GM06990 (cell line): Measurements from ENCODE around the gene RPL22.

Experiments
- DNase-seq: peaks from one replicate; pipeline ENCODE4 v3.0.0-alpha.2; 2011; ENCODE audit not compliant: insufficient read length; ENCODE audit errors: extremely low read depth
- H3K27me3 ChIP-seq: replicated peaks from 2 replicates; pipeline ENCODE4 v1.6.0; 2011; ENCODE audit warnings: low read length; ENCODE audit not compliant: control insufficient read depth, insufficient read depth
- H3K36me3 ChIP-seq: 2 replicates; pipeline ENCODE4 v1.5.1; 2011; ENCODE audit warnings: low read length; ENCODE audit not compliant: control insufficient read depth, insufficient read depth
- H3K4me3 ChIP-seq: replicated peaks from 2 replicates; pipeline ENCODE4 v1.5.1; 2011; ENCODE audit warnings: low read depth, mild to moderate bottlenecking, control low read depth, low read length
- TF ChIP-seq, protein P1 (sequence below): IDR thresholded peaks from 2 replicates; pipeline ENCODE4 v1.5.1; 2011; ENCODE audit warnings: low read length, control low read depth, mild to moderate bottlenecking, inconsistent platforms; ENCODE audit not compliant: insufficient read depth, poor library complexity, severe bottlenecking

RPL22 gene

DNA sequence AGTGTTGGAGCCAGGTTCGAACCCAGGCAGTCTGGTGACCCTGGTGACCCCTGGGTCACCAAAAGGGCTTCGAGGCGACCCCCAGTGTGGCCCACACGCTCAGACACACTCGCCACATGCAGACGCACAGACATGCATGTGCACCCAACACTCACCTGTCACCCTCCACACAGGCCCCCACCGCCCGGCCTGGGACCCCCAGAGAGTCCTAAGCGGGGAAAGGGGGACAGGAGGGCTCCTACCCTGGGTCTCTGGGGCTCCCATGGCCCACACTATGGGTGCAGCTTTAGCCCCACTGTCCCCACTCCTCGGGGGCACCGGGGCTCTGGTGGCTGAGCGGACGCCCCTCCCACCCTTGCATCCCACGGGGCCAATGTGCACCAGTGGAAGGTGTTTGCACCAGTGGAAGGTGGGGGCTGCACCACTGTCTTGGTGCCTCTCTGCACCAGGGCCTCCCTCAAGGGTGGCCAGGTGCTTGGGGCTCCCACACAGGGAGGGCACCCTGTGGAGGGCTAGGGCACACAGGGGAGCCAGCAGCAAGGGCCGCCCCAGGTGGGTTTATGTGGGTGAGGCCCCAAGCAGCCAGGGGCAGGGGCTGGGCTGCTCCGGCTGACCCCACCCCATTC lies 29.2 kb downstream of the RPL22 start:
- no peak for DNase-seq
- H3K36me3 ChIP-seq: no peaks in the 10 kb centered on the region
- no peak overlapping the region for H3K4me3 ChIP-seq
- TF ChIP-seq, protein P1, sequence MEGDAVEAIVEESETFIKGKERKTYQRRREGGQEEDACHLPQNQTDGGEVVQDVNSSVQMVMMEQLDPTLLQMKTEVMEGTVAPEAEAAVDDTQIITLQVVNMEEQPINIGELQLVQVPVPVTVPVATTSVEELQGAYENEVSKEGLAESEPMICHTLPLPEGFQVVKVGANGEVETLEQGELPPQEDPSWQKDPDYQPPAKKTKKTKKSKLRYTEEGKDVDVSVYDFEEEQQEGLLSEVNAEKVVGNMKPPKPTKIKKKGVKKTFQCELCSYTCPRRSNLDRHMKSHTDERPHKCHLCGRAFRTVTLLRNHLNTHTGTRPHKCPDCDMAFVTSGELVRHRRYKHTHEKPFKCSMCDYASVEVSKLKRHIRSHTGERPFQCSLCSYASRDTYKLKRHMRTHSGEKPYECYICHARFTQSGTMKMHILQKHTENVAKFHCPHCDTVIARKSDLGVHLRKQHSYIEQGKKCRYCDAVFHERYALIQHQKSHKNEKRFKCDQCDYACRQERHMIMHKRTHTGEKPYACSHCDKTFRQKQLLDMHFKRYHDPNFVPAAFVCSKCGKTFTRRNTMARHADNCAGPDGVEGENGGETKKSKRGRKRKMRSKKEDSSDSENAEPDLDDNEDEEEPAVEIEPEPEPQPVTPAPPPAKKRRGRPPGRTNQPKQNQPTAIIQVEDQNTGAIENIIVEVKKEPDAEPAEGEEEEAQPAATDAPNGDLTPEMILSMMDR: no peak
- no peaks in the 10 kb centered on the region; the same call in 1 of the 2 replicates for H3K27me3 ChIP-seq

DNA sequence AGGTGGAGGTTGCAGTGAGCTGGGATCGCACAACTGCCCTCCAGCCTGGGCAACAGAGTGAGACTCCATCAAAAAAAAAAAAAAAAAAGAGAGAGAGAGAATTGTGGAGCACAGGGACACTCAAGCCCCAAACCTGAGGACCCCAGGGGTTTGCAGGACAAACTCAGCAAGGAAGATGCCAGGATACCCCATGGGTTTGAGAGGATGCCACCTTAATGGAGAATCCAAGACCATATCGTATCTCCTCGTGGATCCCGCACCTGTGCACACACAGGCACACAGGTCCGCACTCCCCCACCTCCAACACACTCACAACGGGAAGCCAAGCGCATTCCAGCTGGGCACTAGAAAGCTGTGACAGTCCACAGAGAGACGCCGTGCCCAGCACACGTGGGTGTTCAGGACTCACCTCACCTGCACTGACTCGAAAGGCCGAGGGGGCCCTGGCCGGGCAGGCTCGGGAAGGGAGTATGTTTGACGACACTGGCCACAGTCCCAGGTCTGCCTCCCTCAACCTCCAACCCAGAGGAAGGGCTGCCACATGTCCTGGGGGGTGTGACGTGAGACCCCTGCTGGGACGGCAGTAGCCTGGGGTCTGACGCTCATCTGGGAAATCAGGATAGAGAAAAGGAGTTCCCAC lies 30.3 kb downstream of the RPL22 start:
- H3K27me3 ChIP-seq: no peaks in the 10 kb centered on the region; the same call in 1 of the 2 replicates
- no peaks in the 10 kb centered on the region for H3K36me3 ChIP-seq
- H3K4me3 ChIP-seq: no peak overlapping the region
- TF ChIP-seq, protein P1: no peak
- no peak for DNase-seq

DNA sequence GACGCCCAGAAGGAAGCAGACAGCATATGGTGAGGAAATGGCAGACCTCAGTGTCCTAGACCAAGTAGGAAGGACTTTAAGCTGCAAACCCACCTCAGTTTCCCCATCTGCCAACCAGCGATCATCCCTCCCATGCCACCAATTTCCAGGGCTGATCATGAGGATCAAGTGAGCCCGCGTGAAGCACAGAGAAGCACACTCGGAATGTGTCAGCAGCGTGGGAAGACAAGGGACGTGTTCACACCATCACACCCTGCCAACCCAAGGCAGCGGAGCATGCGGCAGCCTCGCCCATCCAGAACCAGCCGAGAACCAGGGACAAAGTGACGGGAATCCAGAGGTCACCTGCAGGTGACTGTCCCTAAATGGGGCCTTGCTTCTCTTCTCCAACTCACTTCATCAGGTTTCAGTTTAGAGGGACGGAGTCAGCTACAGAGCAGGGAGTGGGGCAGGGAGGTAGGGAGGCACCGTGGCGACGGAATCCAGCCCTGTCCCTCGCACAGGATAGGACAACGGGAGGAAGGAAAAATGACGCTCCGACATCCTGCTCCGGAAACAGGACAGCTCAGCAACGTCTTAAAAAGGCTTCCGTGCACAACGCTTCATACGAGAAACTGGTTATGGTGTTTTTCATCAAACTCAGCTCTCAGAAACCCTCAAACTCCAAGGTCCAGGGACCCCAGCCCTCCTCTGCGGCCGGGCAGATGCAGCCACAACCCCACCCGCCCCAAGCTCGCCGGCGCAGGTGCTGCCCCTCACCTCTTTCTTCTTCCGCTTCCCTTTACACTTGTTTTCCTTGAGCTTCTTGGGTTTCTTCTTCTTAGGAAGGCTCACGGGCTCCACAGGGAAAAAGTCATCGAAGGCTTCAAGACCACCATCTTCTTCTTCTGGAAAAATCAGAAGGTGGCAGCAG lies 31.7 kb downstream of the RPL22 start:
- TF ChIP-seq, protein P1: no peak
- no peaks in the 10 kb centered on the region for H3K36me3 ChIP-seq
- no peak for DNase-seq
- H3K27me3 ChIP-seq: peaks cover 3% of the 10 kb centered on the region
- no peak overlapping the region for H3K4me3 ChIP-seq

DNA sequence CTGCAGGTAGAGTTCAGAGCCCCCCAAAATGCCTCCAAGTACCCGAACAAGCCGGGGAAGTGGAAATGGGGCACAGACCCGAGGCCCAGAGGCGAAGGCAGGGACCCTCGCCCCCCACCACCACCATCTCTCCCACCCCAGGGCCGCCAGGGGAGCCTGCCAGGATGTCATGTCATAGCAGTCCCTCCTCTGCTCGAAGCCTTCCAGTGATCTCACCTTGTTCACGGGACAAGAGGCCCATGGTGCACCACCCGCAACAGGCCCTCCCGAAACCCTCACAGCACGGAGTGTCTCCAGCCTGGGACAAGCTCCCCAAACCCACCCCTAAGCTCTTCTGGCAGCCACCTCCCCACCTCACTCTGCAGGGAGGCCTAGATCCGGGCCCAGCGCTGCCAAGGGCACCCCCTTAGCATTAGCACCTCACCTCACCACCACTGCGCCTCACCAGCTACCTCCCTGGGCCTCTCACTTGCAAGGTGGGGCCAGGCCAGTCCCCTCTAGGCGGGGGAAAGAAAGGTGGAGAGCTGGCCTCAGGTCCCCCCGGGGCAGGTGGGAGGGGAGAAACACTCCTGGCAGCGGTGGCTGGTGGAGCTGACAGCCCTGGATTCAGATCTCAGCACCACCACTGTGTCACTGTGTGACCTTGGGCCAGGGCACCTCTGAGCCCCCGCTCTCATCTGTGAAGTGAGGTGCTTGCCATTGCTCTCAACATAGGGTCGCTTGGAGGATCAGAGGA lies 32.6 kb downstream of the RPL22 start:
- no peak for DNase-seq
- H3K27me3 ChIP-seq: peaks cover 3% of the 10 kb centered on the region
- H3K36me3 ChIP-seq: no peaks in the 10 kb centered on the region
- TF ChIP-seq, protein P1: no peak
- H3K4me3 ChIP-seq: no peak overlapping the region

DNA sequence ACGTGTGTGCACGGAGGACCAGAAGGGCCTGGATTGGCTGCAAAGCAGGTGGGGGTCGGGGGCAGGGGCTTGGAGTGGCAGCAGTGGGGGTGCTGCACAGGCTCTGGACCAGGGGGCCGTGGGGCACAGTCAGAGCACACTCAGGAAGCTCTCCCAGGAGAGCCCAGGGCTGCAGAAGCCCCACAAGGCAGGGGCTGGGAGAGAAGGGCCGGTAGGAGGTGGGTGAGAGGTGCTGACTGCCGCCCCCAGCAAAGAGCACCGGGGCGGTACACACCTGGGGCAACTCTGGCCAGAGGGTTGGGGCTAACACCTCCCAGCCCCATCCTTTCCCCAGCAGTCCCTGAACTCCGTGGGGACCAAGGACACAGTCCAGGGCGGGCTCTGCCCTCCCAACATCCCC lies 33.2 kb downstream of the RPL22 start:
- TF ChIP-seq, protein P1: no peak
- Histone ChIP-seq H3K4me3 (no peak overlapping the region), H3K27me3 (peaks cover 3% of the 10 kb centered on the region), H3K36me3 (no peaks in the 10 kb centered on the region)
- DNase-seq: no peak
